Activated CD8-positive, alpha-beta T cell treated with anti-CD3 and anti-CD28 coated beads for 36 hours (primary cell): ENCODE results near the gene CACNA2D3. TPM values are rescaled to one million over a fixed set of nuclear protein-coding genes. Genes with fewer than 3 reads are reported as not detected.

ENCODE experiments used
- ATAC-seq: fragments of 200-7000 bp; cut with Tn5 transposase; one replicate; pipeline ENCODE4 v1.10.0; 2021; ENCODE audit warnings: mild to moderate bottlenecking, moderate library complexity
- CTCF ChIA-PET: fragments of 350-600 bp; sonication (Branson Sonifier 250); formaldehyde crosslinking; loops from one replicate; lab custom pipeline; 2021; ENCODE audit warnings: antibody characterized with exemption; lab: Charles Lee
- POLR2A ChIA-PET: fragments of 350-600 bp; sonication (Branson Sonifier 250); formaldehyde crosslinking; loops from one replicate; lab custom pipeline; 2021; ENCODE audit warnings: antibody characterized with exemption; lab: Charles Lee
- DNase-seq: peaks from one replicate; pipeline ENCODE4 v3.0.0-alpha.2; 2020
- H3K27ac Mint-ChIP-seq: one replicate; pipeline ENCODE4 v1.8.0; 2021; ENCODE audit warnings: mild to moderate bottlenecking, mixed read lengths
- H3K27me3 Mint-ChIP-seq: one replicate; pipeline ENCODE4 v1.8.0; 2021; ENCODE audit warnings: mixed read lengths
- H3K36me3 Mint-ChIP-seq: one replicate; pipeline ENCODE4 v1.8.0; 2021; ENCODE audit warnings: low read depth, mixed read lengths
- H3K4me1 Mint-ChIP-seq: one replicate; pipeline ENCODE4 v1.8.0; 2021; ENCODE audit warnings: low read depth, mixed read lengths
- H3K4me3 Mint-ChIP-seq: one replicate; pipeline ENCODE4 v1.8.0; 2021; ENCODE audit warnings: mild to moderate bottlenecking, moderate library complexity, mixed read lengths
- H3K9me3 Mint-ChIP-seq: one replicate; pipeline ENCODE4 v1.8.0; 2021; ENCODE audit warnings: mixed read lengths
- intact Hi-C: fragments of 100-400 bp; cut with micrococcal nuclease; formaldehyde crosslinking; loops from one replicate; pipeline ENCODE4 v1.10.0; 2022
- total RNA-seq, 2 experiments: library from RNA; stranded (reverse); gene quantifications; one replicate each; pipeline ENCODE4 v1.2.3, GENCODE V29; 2021
- TF ChIP-seq, protein P1 (sequence below): fragments of 200-600 bp; IDR thresholded peaks from one replicate; pipeline ENCODE4 v1.8.0; 2022; ENCODE audit warnings: antibody characterized with exemption, mild to moderate bottlenecking

The CACNA2D3 gene
- total RNA-seq, 2 experiments from 2014 or later, result not detected

DNA sequence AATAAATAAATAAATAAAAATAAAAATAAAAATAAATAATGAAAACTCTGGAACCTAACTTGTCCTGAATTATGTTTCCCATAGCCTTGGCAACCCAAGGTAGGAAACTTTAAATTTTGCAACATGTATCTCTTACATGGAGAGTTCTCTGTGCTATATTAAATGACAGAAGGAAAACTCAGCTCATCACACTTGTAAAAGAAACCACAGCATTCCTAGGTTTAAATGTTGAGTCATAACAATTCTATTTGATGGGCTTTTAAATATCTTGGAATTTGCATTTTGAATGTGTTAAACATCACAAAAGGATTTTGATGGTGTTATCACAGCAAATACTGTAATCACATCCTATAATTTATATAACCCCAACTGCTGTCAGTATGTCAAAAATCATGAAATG is 661.3 kb downstream of the CACNA2D3 start:
- no peaks in the 10 kb centered on the region for H3K36me3 Mint-ChIP-seq
- no peak for DNase-seq
- no peaks in the 10 kb centered on the region for H3K9me3 Mint-ChIP-seq
- intact Hi-C loops, result no loop called here
- no peak overlapping the region for H3K4me3 Mint-ChIP-seq
- ChIA-PET CTCF (no interaction called here), POLR2A (no interaction called here)
- no peak for ATAC-seq
- TF ChIP-seq, protein P1, sequence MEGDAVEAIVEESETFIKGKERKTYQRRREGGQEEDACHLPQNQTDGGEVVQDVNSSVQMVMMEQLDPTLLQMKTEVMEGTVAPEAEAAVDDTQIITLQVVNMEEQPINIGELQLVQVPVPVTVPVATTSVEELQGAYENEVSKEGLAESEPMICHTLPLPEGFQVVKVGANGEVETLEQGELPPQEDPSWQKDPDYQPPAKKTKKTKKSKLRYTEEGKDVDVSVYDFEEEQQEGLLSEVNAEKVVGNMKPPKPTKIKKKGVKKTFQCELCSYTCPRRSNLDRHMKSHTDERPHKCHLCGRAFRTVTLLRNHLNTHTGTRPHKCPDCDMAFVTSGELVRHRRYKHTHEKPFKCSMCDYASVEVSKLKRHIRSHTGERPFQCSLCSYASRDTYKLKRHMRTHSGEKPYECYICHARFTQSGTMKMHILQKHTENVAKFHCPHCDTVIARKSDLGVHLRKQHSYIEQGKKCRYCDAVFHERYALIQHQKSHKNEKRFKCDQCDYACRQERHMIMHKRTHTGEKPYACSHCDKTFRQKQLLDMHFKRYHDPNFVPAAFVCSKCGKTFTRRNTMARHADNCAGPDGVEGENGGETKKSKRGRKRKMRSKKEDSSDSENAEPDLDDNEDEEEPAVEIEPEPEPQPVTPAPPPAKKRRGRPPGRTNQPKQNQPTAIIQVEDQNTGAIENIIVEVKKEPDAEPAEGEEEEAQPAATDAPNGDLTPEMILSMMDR, result no peak
- no peaks in the 10 kb centered on the region for H3K4me1 Mint-ChIP-seq
- H3K27me3 Mint-ChIP-seq, result peaks cover 4% of the 10 kb centered on the region
- no peak overlapping the region for H3K27ac Mint-ChIP-seq

- H3K27me3 Mint-ChIP-seq, result peaks cover 4% of the 10 kb centered on the region
- intact Hi-C loops, result no loop called here
- CTCF ChIA-PET, result no interaction called here
- H3K27ac Mint-ChIP-seq, result no peak overlapping the region
- POLR2A ChIA-PET, result no interaction called here
- H3K4me3 Mint-ChIP-seq, result no peak overlapping the region
- H3K4me1 Mint-ChIP-seq, result no peaks in the 10 kb centered on the region
- ATAC-seq (no peak), DNase-seq (no peak)
- TF ChIP-seq, protein P1, result no peak
- H3K9me3 Mint-ChIP-seq, result no peaks in the 10 kb centered on the region
- no peaks in the 10 kb centered on the region for H3K36me3 Mint-ChIP-seq
Observed at GRCh38 chr3:54784021-54784420, 661.7 kb downstream of the CACNA2D3 start.

DNA sequence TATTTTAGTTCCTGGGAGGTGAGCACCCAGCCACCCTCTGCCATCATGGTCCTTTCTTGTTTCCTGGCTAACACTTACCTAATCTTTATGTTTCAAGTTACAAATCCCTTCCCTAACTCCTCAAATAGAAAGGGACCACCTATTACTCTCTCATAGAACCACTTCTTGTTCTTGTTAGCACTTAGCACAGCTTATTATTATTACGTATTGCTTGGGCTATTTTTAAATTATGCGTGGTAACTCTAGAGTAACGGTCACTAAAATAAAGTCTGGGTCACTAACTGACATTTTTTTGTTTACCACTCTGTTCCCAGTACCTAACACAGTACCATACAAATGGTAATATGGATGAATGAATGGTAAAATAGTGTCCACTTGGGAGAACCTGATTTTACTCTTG is 663.6 kb downstream of the CACNA2D3 start:
- Mint-ChIP-seq H3K27me3 (no peaks in the 10 kb centered on the region), H3K9me3 (no peaks in the 10 kb centered on the region), H3K4me3 (no peak overlapping the region), H3K4me1 (no peaks in the 10 kb centered on the region), H3K36me3 (no peaks in the 10 kb centered on the region), H3K27ac (no peak overlapping the region)
- no peak for DNase-seq
- TF ChIP-seq, protein P1, result no peak
- intact Hi-C loops, result no loop called here
- ATAC-seq, result no peak
- ChIA-PET POLR2A (no interaction called here), CTCF (no interaction called here)

DNA sequence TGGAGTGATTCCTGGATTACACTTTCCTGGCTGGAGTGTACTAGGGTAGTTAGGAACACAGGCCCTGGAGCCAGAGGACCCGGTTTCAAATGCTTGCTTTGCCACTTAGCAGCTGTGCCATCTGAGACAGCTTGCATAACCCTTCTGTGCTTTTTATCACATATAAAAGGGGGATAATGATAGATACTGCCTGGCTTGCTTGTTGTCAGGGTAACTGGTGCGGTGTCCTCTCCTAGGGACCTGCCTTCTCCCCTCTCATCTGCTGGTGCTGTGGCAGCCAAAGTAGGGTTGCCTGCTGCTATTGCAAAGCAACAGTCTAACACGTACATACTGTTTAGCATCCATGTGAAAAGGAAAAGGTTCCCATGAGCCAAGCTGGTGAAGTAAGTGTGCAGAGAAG is 667.7 kb downstream of the CACNA2D3 start:
- no peak for DNase-seq

GRCh38 chr3:54791501-54792156 is 669.3 kb downstream of the CACNA2D3 start:
- intact Hi-C loops, result no loop called here
- peaks cover 4% of the 10 kb centered on the region for H3K9me3 Mint-ChIP-seq
- ATAC-seq (no peak), DNase-seq (no peak)
- CTCF ChIA-PET, result no interaction called here
- H3K27me3 Mint-ChIP-seq, result no peaks in the 10 kb centered on the region
- H3K36me3 Mint-ChIP-seq, result no peaks in the 10 kb centered on the region
- POLR2A ChIA-PET, result no interaction called here
- TF ChIP-seq, protein P1, result no peak
- H3K4me1 Mint-ChIP-seq, result no peaks in the 10 kb centered on the region
- no peak overlapping the region for H3K4me3 Mint-ChIP-seq
- no peak overlapping the region for H3K27ac Mint-ChIP-seq

More for the DNA sequence above, 667.7 kb downstream of the CACNA2D3 start:
- Mint-ChIP-seq H3K36me3 (no peaks in the 10 kb centered on the region), H3K27ac (no peak overlapping the region), H3K9me3 (no peaks in the 10 kb centered on the region), H3K4me3 (no peak overlapping the region), H3K4me1 (no peaks in the 10 kb centered on the region), H3K27me3 (no peaks in the 10 kb centered on the region)
- ATAC-seq, result no peak
- intact Hi-C loops, result no loop called here
- CTCF ChIA-PET, result no interaction called here
- POLR2A ChIA-PET, result no interaction called here
- TF ChIP-seq, protein P1, result no peak
